Endothelial cell of umbilical vein (primary cell): Measurements from ENCODE around the gene ROMO1.

ENCODE experiments used
- CTCF ChIP-seq, 2 donors: IDR thresholded peaks; 1 replicate in 1 of 2; 2 replicates in 1 of 2; pipeline ENCODE4 v1.5.1; 2011; ENCODE audit warnings: low read length in 2 of 2, mild to moderate bottlenecking in 2 of 2, moderate library complexity in 2 of 2, control low read depth in 1 of 2, inconsistent platforms in 1 of 2, low read depth in 1 of 2; ENCODE audit not compliant: insufficient read depth in 1 of 2; ENCODE audit errors: extremely low read depth in 1 of 2
- EZH2 ChIP-seq: IDR thresholded peaks from 2 replicates; pipeline ENCODE4 v1.6.1; 2012; ENCODE audit warnings: borderline replicate concordance, low read depth, mild to moderate bottlenecking, moderate library complexity, low read length, inconsistent platforms; ENCODE audit not compliant: severe bottlenecking
- JUN ChIP-seq: IDR thresholded peaks from 2 replicates; pipeline ENCODE4 v1.6.1; 2011; ENCODE audit warnings: borderline replicate concordance, low read depth; ENCODE audit not compliant: insufficient read length, insufficient read depth
- MYC ChIP-seq: IDR thresholded peaks from one replicate; pipeline ENCODE4 v1.6.1; 2011; ENCODE audit warnings: mild to moderate bottlenecking, low read depth, low read length
- POLR2A ChIP-seq: IDR thresholded peaks from 2 replicates; pipeline ENCODE4 v1.6.1; 2012; ENCODE audit warnings: low read depth, mild to moderate bottlenecking, control low read depth, low read length
- POLR2AphosphoS5 ChIP-seq: IDR thresholded peaks from 2 replicates; pipeline ENCODE4 v1.6.1; 2012; ENCODE audit warnings: low read depth, mild to moderate bottlenecking, control low read depth, low read length, moderate library complexity; ENCODE audit not compliant: insufficient read depth
- TF ChIP-seq, protein P1 (sequence below): IDR thresholded peaks from 2 replicates; pipeline ENCODE4 v1.6.1; 2011; ENCODE audit not compliant: insufficient read depth, insufficient read length

DNA sequence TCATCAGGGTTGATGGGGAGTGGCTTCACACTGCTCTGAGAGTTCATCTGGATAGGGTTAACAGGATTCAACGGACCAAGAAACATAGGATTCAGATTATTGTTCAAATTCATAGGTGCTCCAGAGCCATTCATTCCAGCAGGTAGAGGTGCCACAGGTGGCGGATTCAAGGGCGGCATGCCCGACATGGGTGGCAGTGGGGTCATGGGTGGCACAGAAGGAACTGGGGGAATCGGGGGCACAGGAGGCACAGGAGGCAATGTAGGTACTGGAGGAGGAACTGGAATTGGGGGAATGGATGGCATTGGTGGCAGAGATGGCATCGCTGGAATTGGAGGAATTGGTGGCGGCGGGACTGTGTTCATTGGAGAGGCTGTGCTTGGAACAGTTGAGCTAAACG is 44.8 kb upstream of the ROMO1 start:
- TF ChIP-seq POLR2AphosphoS5 (no peak), CTCF (IDR thresholded peaks at IDR 0.05; ENCODE audit: extremely low read depth in 1 of 2, insufficient read depth in 1 of 2, low read depth in 1 of 2, low read length in 2 of 2) (no peak), JUN (no peak), EZH2 (no peak), POLR2A (no peak), MYC (no peak)
- TF ChIP-seq, protein P1, sequence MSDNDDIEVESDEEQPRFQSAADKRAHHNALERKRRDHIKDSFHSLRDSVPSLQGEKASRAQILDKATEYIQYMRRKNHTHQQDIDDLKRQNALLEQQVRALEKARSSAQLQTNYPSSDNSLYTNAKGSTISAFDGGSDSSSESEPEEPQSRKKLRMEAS, result no peak
